NCI-H2171 (cell line): ENCODE measurements around the gene GMPR.
A peak's percentile ranks its signal among the peaks of the same experiment; 100 is the strongest.

Experiments
- DNase-seq: peaks from one replicate; lab custom pipeline; 2025; lab: John Stamatoyannopoulos, UW

Gene GMPR

DNA sequence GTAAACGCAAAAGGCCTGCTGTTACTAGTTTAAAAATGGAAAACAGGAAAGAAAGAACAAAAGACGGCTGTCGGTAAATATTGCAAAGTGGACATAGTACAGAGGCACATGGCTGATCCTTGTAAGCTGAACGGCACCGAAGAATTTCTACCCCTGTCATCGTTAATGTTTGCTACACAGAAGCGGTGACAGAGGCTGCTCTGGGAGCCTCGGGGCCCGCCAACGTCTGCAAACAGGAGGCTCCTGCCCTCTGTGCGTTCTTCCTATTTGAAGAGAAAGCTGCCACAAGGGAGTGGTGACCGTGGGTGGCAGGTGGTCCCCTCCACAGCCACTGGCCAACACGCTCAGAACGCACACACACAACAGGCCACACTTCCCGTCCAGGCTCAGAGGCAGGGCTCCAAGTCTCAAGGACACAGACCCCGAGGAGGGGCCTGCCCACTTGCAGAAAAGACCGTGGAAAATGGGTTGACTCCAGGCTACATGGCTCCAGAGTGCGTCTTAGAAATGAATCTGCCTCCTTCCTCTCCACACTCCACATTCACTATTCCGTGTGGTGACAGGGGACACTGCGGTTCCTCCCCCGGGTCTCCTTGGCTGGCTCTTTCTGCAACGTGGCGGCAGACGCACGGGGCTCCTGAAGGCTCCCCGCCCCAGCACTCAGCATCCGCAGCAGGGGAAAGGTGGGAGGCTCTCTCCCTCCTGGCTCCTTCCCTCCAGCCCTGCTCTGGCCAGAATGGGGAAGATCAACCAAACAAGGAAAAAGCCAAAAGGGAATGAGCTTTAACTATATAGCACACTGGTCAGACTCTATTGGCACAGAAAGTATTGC is 64.5 kb downstream of the GMPR start:
- no peak for DNase-seq

DNA sequence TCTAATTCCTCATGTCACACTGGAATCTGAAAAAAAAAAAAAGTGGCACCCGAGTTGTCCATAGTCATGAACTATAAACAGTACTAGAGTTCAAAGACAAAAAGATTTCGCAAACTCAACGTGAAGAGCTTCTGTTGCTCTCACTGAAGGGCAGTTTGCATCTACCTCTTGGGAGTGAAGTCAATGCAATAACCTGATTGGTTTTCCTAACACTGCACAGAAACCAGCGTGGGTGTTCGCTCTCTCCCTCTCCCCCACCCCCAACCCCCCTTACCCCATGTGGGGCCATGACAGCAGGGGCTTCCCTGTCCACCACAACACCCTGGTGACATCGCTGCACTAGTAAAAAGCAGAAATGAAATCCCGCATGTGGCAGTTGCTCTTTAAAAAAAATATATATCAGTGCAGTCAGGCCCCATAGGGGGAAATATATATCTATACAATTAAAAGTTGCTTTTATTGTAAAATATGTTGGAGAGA is 66.9 kb downstream of the GMPR start:
- no peak for DNase-seq

DNA sequence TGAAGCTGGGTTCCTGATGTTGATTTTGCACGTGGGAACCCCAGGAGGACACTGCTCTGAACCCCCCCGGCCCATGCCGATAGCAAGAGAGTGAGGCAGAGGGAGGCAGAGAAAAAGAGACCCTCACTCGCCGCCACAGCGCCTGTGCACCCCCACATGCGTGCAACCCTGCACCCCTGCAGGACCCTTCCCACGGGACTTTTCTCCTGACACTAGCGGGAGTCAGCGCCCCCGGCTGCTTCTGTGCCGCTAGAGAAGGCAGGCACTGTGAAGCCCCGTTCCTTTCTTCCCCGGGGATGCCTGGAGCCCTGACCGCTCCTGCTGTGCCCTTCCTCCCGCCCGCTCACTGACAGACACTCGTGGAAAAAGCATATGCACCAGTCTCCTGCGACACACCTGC is 67.4 kb downstream of the GMPR start:
- DNase-seq = no peak

DNA sequence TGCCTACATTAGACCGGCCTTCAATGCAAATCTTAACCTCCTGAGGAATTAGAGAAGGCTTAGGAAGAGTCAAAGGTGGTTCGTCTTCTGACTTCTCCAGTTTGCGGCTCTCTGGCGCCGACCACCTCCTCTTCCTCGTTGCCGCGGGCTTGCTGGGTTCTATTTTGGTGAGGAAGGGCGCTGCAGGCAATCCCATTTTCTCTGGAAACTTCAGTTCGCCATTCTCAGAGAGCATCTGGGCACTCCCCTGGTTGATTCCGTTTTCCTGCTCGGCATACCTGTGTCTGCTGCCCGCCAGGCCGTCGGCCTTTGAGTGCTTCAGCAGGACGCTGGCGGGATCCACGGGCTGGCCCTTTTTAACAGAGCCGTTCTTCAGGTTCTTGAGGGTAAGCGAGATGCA is 67.9 kb downstream of the GMPR start:
- no peak for DNase-seq

DNA sequence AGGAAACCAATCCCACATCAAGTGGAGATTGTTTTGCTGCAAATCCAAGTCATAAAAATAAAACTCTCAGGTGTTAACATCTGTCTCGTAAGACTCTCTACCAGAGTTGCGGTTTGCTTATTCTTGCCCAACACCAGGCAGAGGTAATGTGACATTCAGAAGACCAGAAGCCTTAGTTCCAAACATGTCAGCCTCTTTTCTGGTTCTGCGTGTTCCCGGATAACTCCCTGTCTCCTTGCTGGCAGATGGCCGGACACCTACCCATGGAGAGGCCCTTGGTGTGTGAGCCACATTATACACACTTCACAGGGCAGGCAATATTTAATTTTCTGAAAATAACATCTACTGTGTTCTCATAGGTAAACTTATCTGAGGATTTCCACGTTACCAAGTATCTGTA is 73.4 kb downstream of the GMPR start:
- DNase-seq = no peak

DNA sequence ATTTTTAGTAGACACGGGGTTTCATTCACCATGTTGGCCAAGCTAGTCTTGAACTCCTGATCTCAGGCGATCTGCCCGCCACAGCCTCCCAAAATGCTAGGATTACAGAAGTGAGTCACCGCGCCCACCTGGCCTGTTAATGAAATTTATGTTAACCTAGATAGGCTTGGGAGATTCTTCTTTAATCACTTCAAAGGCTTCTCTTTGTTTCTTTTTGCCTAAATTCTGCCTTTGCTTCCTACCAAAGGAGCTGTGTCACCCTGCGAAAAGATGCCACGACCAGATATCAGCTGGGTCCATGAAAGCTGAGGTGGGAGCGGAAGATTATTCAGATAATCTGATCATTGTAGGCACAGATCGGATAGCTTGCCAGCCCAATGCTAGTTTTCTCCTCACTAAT is 75.3 kb downstream of the GMPR start:
- DNase-seq = no peak

DNA sequence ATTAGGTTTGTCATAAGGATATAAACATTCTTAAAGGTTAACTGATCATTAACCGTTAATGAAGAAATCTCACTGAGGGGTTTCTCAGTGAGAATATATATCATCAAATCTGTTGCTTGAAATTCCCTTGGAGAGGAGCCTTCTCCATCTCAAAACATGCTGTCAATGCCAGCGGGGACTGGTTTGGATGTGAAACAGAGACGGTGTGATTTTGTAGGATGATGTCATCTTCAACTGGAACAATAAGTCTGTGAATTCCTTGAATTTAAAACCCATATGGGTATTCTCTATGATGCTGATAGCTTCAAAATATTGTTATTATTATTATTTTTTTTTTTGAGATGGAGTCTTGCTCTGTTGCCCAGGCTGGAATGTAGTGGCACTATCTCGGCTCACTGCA is 75.9 kb downstream of the GMPR start:
- no peak for DNase-seq

DNA sequence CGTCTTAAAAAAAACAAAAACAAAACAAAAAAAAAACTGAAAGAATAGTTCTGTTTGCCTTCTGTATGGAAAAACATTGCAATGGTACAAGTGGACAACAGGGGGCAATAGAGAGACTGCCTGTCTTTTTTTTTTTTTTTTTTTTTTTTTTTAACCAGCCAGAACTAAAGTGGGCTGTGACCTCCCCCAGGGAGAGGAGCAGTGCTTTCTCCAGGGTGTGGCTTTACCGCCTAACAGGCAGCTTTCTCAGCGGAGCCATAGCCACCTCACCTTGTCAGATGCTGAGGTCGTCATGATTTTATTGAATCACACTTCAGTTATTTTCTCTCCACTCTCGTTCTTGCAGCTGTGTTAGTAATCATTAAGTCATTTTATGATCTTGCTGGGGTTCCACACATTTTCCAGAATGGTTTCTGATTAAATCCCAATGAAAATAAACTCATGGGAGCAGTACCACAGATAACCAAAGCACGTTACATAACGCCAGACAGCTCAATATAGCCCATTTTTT is 78.4 kb downstream of the GMPR start:
- DNase-seq = peak; percentile 56

DNA sequence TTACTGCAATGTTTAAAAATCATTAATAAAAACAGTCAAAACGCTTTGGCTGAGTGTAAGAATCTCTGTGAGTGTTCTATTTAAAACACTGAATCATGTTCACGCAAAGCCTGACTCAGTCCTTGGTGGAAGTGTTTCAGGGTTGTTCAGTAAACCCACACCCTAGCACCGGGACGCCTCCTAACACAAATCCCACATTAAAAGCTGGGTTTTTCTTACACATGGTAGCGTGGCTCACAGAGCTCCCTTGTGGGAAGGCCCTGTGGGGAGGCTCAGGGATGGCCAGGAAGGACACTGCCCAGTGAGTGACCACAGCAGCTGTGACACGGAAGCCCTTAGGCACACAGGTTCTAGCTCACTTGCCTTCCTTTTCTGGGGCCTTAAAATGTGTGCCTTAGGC is 80.2 kb downstream of the GMPR start:
- DNase-seq = no peak

DNA sequence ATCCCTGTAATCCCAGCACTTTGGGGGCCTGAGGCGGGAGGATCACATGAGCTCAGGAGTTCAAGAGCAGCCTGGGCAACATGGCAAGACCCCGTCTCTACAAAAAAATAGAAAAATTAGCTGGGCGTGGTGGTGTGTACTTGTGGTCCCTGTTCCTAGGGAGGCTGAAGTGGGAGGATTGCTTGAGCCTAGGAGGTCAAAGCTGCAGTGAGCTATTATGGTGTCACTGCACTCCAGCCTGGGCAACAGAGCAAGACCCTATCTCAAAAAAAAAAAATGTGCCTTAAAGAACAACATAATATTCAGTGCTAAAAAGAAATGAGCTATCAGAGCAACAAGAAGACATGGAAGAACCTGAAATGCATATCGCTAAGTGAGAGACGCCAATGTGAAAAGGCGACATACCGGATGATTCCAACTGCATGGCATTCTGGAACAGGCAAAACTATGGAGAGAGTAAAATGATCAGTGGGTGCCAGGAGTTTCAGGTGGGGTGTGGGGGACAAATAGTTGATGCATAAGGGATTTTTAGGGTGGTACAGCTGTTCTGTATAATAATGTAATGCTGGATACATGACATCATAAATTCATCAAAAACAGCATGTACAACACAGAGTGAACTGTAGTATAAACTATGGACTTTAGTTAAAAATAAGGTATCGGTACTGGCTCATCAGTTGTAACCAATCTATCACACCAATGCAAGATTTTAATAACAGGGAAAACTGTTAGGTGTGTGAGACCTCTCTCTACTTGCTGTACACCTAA is 80.8 kb downstream of the GMPR start:
- no peak for DNase-seq

DNA sequence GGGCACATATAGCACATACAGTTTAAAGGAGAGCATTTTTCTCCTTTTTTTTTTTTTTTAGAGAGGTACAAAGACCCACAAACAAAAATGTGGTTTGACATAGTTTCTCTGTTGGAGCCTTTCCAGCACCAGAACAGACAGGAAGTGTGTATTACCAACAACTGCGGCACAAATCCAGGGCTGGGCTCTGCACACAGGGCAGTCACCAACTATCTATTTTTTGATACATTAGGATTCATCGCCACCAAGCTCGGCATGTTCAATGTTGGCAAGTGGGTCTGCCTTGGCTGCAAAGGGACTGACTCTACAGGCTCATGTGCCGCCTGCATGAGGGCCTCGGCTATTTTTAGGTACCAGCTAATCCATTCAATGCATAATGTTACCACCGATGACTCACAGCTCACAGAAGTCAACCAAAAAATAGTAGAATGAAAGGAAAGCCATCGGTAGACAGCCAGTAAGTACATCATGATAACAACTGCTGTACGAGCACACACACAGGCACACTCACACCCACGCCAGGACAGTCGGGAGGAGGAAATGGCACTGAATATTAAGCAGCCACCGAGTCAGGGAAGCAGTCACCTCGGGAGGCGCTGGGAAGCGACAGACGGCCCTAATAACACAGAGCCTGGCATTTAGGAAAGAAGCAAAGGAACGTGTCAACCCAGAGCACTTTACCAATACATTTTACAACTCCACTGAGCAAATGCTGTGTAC is 81.6 kb downstream of the GMPR start:
- peak; percentile 46 for DNase-seq

DNA sequence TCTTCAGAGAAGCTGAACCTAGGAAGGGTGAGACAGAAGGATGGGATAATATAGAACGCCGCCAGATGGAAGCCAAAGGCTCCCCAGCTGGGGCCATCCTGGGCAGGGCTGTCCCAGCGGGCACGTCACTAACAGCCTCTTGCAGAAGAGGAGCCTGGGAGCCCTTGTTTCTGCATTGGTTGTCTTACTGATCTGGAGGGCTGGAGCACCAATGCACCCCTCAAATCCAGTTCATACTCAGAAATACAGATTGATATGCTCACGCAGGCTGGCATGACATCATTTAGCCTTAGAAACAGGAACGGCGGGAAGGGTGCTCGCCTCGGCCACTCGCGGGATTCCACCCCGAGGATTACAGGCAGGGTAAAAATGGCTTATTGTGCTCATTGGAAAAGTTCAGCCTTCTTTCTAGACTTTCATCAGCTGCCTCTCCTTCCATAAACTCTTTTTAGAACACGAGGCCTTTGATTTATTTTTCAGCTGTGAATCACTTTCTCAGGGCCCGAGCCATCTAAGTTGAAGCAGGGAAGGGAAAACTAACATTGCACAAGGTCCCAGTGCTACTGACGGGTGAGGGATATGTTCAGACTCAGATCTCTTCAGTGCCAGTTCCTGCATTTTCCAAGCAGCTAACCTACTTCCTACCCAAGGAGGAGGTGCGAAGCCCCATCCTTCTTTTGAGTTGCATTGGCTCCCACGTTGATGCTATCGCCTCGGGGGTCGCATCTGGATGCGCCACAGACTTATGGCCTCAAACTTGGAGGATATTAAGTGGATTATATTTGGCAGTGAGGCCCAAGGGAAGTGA is 82.3 kb downstream of the GMPR start:
- peak; percentile 76 for DNase-seq

DNA sequence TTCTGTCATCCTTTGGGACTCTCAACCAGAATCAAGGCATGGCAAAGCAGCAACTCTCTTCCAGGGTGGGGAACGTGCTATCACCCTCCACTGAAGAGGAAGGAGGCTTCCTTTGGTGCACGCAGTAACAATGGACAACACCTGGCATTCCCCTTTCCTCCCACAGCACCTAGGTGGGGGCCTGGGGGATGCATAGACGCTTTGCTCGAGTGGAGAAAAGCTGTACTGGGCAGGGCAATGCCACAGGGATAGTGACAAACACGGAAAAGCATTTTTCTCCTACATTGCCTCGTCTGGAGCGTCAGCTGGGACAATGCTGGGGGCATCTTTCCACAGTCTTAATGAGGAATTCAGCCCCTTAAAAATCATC is 82.9 kb downstream of the GMPR start:
- no peak for DNase-seq

DNA sequence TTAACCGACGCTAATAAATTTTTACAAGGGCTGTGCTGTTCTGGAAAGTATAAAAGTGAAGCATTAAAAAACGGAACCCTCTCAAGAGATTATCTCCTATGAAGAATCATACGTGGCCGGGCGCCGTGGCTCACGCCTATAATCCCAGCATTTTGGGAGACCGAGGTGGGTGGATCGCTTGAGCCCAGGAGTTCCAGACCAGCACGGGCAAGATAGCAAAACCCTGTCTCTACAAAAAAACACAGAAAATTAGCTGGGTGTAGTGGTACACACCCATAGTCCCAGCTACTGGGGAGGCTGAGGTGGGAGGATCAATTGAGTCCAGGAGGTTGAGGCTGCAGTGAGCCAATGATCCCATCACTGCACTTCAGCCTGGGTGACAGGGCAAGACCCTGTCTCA is 83.4 kb downstream of the GMPR start:
- no peak for DNase-seq

DNA sequence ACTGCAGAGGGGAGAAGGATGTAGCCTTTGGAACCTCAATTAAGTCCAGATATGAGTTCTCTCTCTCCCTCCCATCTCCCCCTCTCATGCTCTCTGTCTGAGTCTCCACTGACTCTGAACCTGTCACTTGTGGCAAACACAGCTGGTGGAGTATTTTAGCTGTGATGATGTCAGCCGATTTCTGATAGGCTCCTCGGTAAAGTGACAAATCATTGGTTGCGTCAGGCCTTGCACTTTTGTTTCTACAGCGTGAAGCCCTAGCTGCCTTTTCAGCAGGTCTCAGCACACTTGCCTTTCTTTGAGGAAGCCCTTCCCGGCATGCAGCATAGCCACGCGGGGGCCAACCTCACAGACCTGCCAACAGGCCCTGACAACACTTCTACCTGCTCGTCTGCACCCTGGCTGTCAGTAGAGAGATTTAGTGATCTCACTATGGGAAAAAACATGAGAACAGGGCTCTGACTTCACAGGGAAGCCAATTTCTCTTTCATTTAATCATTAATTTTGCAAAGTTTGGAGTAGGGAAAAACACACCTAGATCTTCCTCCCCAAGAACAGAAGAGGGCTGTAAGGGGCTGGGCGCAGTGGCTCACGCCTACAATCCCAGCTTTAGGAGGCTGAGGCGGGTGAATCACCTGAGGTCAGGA is 84.4 kb downstream of the GMPR start:
- peak; percentile 80 for DNase-seq

DNA sequence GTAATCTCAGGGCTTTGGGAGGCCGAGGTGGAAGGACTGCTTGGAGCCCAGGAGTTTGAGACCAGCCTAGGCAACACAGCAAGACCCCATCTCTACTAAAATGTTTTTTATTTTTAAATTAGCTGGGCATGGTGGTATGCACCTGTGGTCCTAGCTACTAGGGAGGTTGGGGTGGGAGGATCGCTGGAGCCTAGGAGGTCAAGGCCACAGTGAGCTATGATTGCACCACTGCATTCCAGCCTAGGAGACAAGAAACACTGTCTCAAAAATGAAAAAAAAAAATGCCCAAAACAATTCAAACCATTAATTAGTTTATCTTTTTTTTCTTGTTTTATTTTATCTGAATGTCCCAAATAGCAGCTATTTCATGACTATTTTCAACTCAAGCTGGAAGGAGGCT is 85.8 kb downstream of the GMPR start:
- DNase-seq = no peak

DNA sequence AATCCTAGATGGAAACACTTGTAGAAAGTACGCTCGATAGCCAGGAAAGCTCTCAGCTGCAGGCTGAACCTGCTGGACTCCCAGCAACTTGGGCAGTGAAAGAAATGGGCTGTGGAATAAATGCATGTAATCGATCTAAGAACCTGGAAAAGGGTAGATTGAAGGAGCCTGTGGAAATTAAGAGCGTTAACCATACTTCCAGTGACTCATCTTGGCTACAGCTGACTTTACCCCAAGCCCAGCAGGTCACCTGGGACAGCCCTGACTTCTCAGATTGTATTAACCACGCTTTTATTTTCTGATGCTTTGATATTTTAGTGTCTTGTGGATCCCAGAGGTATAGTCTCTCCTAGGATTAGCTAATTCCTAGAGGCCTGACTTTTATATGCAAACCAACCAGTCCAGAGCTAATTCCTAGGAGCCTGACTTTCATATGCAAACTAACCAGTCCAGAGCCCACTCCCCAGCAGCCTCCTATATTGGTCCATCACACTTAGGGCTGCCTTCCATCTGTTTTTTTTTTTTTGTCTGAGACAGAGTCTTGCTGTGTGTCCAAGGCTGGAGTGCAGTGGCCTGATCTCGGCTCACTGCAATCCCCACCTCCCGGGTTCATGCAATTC is 86.3 kb downstream of the GMPR start:
- no peak for DNase-seq

DNA sequence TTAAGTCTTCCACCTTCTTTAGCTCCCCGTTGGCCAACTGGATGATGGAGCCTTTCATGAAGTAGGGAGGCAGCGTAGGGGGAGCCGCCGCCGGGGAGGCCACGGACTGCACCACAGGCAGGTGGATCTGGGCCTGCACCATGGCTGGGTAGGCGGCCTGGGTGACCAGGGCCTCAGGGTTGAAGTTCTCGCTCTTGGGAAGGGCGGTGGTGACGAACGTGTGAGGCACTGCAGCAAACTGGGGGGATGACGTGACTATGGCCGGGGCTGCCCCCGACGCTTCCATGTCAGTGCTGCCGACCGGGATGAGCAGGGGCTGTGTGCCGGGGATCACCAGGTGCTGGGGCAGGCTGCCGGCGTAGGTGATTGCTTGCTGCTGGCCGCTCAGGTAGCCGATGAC is 88.1 kb downstream of the GMPR start:
- no peak for DNase-seq

DNA sequence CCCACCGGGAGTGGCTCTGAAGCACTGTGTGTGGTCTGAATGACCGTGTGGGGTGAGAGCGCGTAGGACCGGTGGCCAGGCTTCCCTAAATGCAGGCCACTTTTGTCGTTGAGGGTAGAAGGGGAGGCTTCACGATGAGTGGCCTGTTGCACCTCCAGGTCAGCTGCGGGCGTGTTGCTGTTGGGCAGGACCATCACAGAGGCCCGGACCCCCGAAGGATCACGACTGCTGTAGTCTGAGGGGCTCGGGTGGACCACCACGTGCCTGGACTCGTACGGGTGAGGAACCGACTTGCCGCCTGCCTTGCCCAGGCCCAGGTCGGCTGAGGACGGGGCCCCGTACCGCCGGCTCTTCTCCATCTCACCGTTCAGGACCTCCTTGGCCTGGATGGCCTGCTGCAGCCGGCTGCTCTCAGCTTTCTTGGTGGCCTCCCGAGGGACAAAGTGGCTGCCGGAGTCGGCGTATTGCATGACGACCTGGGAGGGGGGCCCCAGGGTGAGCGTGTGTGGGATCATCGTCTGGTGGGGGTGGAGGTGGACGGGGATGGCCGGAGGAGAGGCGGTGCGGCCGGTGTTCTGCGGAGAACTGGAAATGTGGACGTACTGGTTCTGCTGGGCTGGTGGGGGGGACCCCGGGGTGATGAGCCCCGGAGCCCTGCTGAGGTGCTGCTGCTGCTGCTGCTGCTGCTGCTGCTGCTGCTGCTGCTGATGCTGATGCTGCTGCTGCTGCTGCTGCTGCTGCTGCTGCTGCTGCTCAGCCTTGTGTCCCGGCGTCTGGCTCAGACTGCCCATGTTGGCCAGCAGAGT is 88.8 kb downstream of the GMPR start:
- DNase-seq = no peak

DNA sequence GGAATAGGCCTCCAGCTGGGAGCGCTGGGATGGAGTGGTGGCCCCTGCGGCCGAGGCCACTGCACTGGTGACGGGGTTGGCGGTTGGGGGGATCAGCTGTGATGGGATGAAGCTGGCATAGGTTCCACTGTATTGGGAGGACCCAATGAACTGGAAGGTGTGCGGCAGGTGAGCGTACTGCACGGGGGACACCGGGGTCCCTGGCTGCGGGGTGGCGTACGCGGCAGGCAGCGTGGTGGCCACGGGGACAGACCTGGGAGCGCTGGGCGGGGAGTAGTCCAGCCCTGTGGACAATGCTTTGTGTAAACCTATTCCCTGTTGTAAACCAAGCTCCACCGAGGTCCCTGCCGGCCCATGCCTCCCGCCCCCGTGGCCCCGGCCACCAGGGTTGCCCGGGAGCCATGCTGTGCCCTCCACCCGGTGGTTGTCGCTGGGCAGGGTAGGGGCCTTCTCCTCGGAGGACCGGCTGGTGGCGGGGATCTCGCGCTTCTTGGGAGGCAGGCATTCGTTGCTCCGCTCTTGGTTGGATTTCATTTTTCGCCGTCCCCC is 89.5 kb downstream of the GMPR start:
- no peak for DNase-seq
